ENCODE data around the gene NHS.

NHS gene

GRCh38 chrX:17631647-17632046, 256.6 kb downstream of the NHS start:
- DNase-seq (ENCODE audit: low read depth in 1 of 2, low spot score in 1 of 2), result no peak
- Histone ChIP-seq H3K4me3 (replicated peaks; ENCODE audit: insufficient read depth, low read length) (no peak overlapping the region), H3K27me3 (ENCODE audit: insufficient read depth, poor library complexity, severe bottlenecking) (no peaks in the 10 kb centered on the region), H3K27ac (replicated peaks) (no peak overlapping the region)
- TF ChIP-seq GABPA (IDR thresholded peaks at IDR 0.05; ENCODE audit: low read depth) (no peak), SPI1 (IDR thresholded peaks at IDR 0.05; ENCODE audit: borderline replicate concordance, low read depth) (no peak), POLR2AphosphoS5 (IDR thresholded peaks at IDR 0.05; ENCODE audit: low read depth) (no peak), REST (IDR thresholded peaks at IDR 0.05; ENCODE audit: insufficient replicate concordance, low read depth) (no peak), CTCF (IDR thresholded peaks at IDR 0.05; ENCODE audit: insufficient read depth, low read length) (no peak)

GRCh38 chrX:17632942-17633341, 257.9 kb downstream of the NHS start:
- Histone ChIP-seq H3K4me3 (replicated peaks; ENCODE audit: insufficient read depth, low read length) (no peak overlapping the region), H3K27ac (replicated peaks) (no peak overlapping the region), H3K27me3 (ENCODE audit: insufficient read depth, poor library complexity, severe bottlenecking) (no peaks in the 10 kb centered on the region)
- DNase-seq (ENCODE audit: low read depth in 1 of 2, low spot score in 1 of 2), result no peak
- TF ChIP-seq SPI1 (IDR thresholded peaks at IDR 0.05; ENCODE audit: borderline replicate concordance, low read depth) (no peak), GABPA (IDR thresholded peaks at IDR 0.05; ENCODE audit: low read depth) (no peak), REST (IDR thresholded peaks at IDR 0.05; ENCODE audit: insufficient replicate concordance, low read depth) (no peak), POLR2AphosphoS5 (IDR thresholded peaks at IDR 0.05; ENCODE audit: low read depth) (no peak), CTCF (IDR thresholded peaks at IDR 0.05; ENCODE audit: insufficient read depth, low read length) (no peak)

- no peak overlapping the region for H3K4me3 ChIP-seq (replicated peaks; ENCODE audit: insufficient read depth, low read length)
These were observed 258.5 kb downstream of the NHS start for GRCh38 chrX:17633546-17633945.

More at GRCh38 chrX:17633546-17633945, 258.5 kb downstream of the NHS start:
- Histone ChIP-seq H3K27ac (replicated peaks) (no peak overlapping the region), H3K27me3 (ENCODE audit: insufficient read depth, poor library complexity, severe bottlenecking) (no peaks in the 10 kb centered on the region)
- no peak for DNase-seq (ENCODE audit: low read depth in 1 of 2, low spot score in 1 of 2)
- no peak for TF ChIP-seq REST (IDR thresholded peaks at IDR 0.05; ENCODE audit: insufficient replicate concordance, low read depth)
- TF ChIP-seq POLR2AphosphoS5 (IDR thresholded peaks at IDR 0.05; ENCODE audit: low read depth), result no peak
- TF ChIP-seq GABPA (IDR thresholded peaks at IDR 0.05; ENCODE audit: low read depth), result no peak
- TF ChIP-seq SPI1 (IDR thresholded peaks at IDR 0.05; ENCODE audit: borderline replicate concordance, low read depth), result no peak
